ENCODE measurements around the gene NTF4.

Gene NTF4

GRCh38 chr19:49064029-49064629 lies 489 bp downstream of the NTF4 start:
- Histone ChIP-seq H3K9me3 (ENCODE audit: low read length) (no peaks in the 10 kb centered on the region), H3K79me2 (ENCODE audit: insufficient read depth, low read length) (no peaks in the 10 kb centered on the region), H3K4me2 (ENCODE audit: low read length) (no peak overlapping the region), H3F3A (ENCODE audit: insufficient read depth, low read length) (no peaks in the 10 kb centered on the region), H3K27me3 (ENCODE audit: insufficient read depth, low read length) (peaks cover 12% of the 10 kb centered on the region), H3K9me2 (ENCODE audit: low read depth, low read length) (no peaks in the 10 kb centered on the region), H2AFZ (ENCODE audit: low read length) (no peak overlapping the region), H3K27ac (ENCODE audit: low read depth, low read length, poor library complexity, severe bottlenecking) (no peak overlapping the region), H3K4me3 (ENCODE audit: low read depth, low read length, poor library complexity, severe bottlenecking) (no peak overlapping the region), H3K36me3 (ENCODE audit: insufficient read depth, low read length) (no peaks in the 10 kb centered on the region), H3K4me1 (ENCODE audit: insufficient read depth, low read length, severe bottlenecking) (no peaks in the 10 kb centered on the region), H3K9ac (ENCODE audit: low read length) (no peak overlapping the region), H4K20me1 (ENCODE audit: insufficient read depth, low read length) (no peaks in the 10 kb centered on the region)
- TF ChIP-seq CTCF (IDR thresholded peaks at IDR 0.05; ENCODE audit: low read length) (no peak), EZH2 (IDR thresholded peaks at IDR 0.05; ENCODE audit: borderline replicate concordance, low read length) (no peak)

- Histone ChIP-seq H3K4me3 (ENCODE audit: low read depth, low read length, poor library complexity, severe bottlenecking) (no peak overlapping the region), H3K9ac (ENCODE audit: low read length) (no peak overlapping the region), H3K79me2 (ENCODE audit: insufficient read depth, low read length) (no peaks in the 10 kb centered on the region), H3K4me1 (ENCODE audit: insufficient read depth, low read length, severe bottlenecking) (peaks cover 2% of the 10 kb centered on the region), H3K27me3 (ENCODE audit: insufficient read depth, low read length) (peaks cover 10% of the 10 kb centered on the region; the same call in 1 of the 2 replicates), H3K4me2 (ENCODE audit: low read length) (no peak overlapping the region), H4K20me1 (ENCODE audit: insufficient read depth, low read length) (no peaks in the 10 kb centered on the region), H3K9me2 (ENCODE audit: low read depth, low read length) (no peaks in the 10 kb centered on the region), H3K9me3 (ENCODE audit: low read length) (no peaks in the 10 kb centered on the region), H3F3A (ENCODE audit: insufficient read depth, low read length) (no peaks in the 10 kb centered on the region), H2AFZ (ENCODE audit: low read length) (no peak overlapping the region), H3K27ac (ENCODE audit: low read depth, low read length, poor library complexity, severe bottlenecking) (no peak overlapping the region), H3K36me3 (ENCODE audit: insufficient read depth, low read length) (no peaks in the 10 kb centered on the region)
- no peak for TF ChIP-seq CTCF (IDR thresholded peaks at IDR 0.05; ENCODE audit: low read length)
- TF ChIP-seq EZH2 (IDR thresholded peaks at IDR 0.05; ENCODE audit: borderline replicate concordance, low read length): no peak
These were observed 3.2 kb downstream of the NTF4 start for GRCh38 chr19:49061445-49061844.

- Histone ChIP-seq H2AFZ (ENCODE audit: low read length) (no peak overlapping the region), H3K9me3 (ENCODE audit: low read length) (no peaks in the 10 kb centered on the region), H3K4me2 (ENCODE audit: low read length) (no peak overlapping the region), H3F3A (ENCODE audit: insufficient read depth, low read length) (no peaks in the 10 kb centered on the region), H3K9ac (ENCODE audit: low read length) (no peak overlapping the region), H3K36me3 (ENCODE audit: insufficient read depth, low read length) (no peaks in the 10 kb centered on the region), H3K27me3 (ENCODE audit: insufficient read depth, low read length) (peaks cover 10% of the 10 kb centered on the region; the same call in 1 of the 2 replicates), H3K4me3 (ENCODE audit: low read depth, low read length, poor library complexity, severe bottlenecking) (no peak overlapping the region), H3K4me1 (ENCODE audit: insufficient read depth, low read length, severe bottlenecking) (peaks cover 4% of the 10 kb centered on the region), H4K20me1 (ENCODE audit: insufficient read depth, low read length) (no peaks in the 10 kb centered on the region), H3K9me2 (ENCODE audit: low read depth, low read length) (no peaks in the 10 kb centered on the region), H3K79me2 (ENCODE audit: insufficient read depth, low read length) (no peaks in the 10 kb centered on the region), H3K27ac (ENCODE audit: low read depth, low read length, poor library complexity, severe bottlenecking) (no peak overlapping the region)
- TF ChIP-seq EZH2 (IDR thresholded peaks at IDR 0.05; ENCODE audit: borderline replicate concordance, low read length) (no peak), CTCF (IDR thresholded peaks at IDR 0.05; ENCODE audit: low read length) (no peak)
These were observed 3.6 kb downstream of the NTF4 start for GRCh38 chr19:49061000-49061399.
